GM19351 (cell line): Measurements from ENCODE around the gene CSRP1.
"Not testable (repeated sequence)": the region's sequence is repeated elsewhere in the genome, so short reads cannot be mapped to it uniquely, and the experiment has no call there.

Experiments
- ATAC-seq: cut with Tn5 transposase; IDR thresholded peaks from one replicate; pipeline ENCODE4 v1.9.1; 2021; ENCODE audit warnings: mild to moderate bottlenecking, moderate library complexity; ENCODE audit not compliant: unreplicated experiment

The CSRP1 gene

DNA sequence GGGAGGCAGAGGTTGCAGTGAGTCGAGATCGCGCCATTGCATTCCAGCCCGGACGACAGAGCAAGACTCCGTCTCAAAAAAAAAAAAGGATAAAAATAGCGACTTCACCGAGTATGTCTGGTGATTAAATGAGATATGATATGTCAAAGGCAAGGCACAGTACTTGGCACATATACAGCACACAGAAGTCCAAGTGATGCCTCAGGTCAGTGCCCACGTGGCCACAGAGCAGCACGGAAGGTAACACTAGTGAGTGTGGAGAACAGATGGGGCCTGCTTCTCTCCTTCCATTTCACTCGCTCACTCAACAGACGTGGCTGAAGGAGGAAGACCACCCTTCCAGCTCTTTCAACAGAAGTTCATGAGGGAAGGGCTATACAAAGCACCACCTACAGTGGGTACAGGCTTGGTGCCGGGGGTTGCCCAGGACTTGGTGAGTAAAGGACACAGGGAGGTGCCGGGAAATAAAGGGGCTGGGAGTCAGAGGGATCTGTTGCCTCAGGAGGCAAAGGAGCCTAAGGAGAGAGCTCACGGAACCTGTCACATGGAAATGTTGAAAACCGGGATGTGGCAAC, 8.9 kb downstream of the CSRP1 start:
- ATAC-seq = no peak

DNA sequence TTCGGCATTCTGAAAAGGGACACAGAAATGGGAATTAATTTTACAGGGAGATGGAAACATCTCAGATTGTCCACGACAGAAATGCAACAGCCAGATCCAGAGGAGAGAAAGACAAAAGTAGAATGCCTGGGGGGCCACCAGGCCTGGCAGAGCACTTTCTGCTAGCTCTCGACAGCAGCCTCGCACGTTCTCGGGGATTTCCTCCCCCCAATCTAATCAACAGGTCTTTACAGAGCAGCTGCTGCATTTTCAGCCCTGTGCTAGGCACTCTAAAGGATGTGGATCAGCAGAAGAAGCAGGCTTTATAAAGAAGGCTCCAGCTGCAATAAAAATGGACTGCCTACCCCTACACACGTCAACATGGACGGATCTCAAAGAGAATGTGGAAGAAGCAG, 10.6 kb downstream of the CSRP1 start:
- ATAC-seq = no peak

DNA sequence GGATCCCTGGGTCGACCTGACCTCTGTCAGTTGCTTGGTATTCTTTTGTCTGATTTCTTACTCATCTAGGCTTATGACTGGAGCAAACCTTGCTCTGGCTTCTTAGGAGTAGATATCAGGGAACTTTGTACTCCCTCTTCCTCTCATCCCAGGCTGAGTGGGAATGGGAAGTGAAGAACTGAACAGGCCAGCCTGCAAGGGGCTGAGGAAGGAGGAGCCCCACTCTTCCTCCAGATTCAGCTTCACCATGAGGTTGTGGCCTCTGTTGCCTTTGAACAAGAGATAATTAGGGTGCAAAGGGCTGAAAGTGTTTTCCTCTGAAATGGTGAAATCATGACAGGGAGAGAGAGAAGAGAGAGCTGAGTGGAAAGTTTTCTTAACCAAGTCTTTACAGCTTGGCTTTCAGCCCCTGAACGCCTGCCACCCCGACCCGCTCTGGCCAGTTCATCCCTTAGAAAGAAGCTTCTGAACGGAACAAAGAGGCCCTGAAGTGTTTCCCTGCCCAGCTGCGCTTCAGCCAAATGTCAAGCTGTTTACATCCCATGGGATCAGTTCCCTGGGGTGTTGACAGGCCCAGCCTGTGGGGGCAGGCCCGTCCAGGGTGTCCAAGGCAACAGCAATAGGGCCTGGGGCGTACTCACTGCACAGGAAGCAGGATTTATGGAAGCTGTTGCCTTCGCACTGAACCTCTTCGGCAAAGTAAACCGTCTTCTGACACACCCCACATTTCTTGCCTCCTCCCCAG, 11.2 kb downstream of the CSRP1 start:
- no peak for ATAC-seq

DNA sequence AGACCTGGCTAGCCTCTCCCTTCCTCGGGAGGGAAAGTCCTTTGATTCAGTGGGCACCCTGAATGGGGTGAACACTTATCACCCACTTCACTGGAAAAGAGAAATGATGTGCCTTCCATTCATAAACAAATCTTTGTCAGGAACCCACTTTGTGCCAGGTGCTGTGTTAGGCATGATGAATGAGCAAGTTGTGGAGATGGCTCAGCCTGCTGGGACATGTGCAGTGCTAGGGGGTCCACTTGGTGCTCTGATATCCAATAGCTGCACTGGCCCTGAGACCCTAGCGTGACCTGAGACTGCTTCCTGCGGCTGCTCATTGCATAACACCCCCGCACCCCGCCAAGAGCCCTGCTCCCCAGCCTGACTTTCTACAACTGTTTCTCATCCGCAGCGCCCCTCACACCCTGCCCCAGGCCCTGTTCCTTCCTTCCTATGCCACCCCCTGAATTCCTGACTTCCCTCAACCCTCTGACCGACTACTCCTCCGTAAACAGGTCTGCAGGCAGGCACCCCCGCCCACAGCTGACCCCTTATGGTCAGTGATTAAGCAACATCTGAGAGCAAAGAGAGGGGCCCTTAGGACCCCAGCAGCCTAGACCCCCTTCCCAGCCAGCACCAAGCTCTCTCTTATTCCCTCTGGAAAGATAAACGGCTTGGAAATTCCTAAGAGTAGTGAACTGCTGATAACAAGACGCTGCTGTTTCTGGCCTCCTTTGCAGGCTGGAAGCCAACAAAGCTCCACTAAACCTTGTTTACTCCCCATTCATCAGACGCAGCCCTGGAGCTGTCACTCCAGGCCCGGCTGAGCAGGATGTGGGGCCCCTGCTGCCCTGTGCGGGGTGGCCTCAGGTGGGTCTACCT, 12.9 kb downstream of the CSRP1 start:
- ATAC-seq = no peak

DNA sequence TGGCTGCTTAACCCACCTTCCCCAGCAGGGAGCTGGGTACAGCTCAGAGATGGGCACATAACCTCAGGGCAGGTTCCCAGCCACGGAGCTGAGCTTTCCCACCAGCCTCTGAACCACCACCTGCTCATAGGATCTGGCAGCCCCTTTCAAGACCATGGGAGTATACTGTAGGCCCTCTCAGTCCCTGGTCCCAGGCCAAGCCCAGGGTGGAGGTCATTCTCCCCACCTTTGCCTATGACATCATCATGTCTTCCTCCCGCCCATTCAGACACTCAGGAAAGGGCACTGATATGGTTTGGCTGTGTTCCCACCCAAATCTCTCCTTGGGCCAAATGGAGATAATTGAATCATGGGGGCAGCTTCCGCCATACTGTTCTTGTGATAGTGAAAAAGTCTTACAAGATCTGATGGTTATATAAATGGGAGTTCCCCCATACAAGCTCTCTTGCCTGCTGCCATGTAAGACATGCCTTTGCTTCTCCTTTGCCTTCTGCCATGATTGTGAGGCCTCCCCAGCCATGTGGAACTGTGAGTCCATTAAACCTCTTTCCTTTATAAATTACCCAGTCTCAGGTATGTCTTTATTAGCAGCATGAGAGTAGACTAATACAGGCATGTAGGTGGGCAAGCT, 13.8 kb downstream of the CSRP1 start:
- not testable (repeated sequence) for ATAC-seq

DNA sequence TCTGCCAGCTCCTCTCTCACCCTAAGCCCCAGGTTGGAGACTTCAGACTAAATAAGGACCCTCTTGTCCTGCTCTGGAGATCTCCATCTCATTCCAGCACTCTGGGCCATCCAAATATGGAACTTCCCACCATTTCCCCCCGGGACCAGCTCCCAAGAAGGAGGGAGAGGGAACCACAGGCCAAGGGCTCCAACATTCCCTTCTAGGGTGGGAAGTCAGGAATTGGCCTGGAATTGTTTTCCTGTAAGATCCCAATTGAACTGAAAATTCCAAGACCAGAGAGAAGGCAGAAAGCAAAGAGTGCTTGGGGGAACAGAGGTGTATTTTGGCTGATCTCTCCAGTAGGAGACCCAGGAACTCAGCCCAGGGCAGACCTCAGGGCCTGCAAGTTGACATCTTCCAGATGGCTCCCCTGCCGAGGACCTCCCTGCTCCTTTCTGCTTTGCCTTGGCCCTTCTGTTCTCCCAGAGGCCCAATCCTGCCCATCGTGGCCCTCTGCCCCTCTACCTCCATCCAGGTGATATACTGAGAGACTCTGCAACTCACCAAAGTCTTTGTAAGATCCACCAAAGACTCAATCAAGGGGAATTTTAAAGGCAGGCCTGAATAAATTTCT, 14.9 kb downstream of the CSRP1 start:
- ATAC-seq = no peak

DNA sequence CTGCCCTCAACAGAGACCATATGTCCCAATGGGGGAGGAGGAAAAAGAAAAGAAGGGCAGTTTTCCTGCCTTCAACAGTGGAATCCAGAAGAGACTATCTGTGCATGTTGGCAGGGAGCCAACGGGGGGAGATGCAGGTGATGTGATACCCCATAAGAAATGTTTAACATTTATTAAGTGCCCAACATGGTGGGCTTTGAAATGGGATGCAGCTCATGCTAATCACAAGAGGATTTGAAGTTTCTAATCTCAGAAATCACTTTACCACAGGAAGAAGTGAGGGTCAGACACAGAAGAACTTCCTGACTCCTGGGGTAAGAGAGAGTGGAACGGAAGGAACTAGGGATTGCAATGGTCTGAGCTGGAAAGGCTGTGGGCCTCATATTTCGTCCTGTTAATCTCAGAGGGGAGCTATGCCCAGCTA, 16.2 kb downstream of the CSRP1 start:
- ATAC-seq = no peak

DNA sequence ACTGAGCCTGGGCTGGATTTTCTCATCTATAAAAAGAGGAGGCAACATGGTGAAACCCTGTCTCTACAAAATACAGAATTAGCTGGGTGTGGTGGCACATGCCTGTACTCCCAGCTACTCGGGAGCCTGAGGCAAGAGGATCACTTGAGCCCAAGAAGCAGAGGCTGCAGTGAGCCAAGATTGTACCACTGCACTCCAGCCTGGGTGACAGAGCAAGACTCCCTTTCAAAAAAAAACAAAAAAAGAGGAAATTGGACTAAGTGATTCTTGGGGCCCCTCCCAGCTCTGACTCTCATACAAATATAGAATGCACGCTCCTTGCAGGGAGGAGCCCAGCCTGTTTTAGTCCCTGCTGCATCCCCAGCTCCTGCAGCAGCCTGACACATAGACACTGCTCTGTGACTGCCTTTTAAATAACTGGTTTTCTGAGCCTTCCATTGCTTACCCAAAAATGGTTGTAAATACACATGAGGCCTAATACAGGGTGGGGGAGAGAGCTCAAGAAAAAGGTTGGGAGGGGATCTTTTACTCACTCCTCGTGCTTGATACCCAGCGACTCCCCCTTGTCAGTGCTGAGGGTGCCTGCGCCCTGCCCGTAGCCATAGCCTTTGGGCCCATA, 17.2 kb downstream of the CSRP1 start:
- ATAC-seq = no peak

DNA sequence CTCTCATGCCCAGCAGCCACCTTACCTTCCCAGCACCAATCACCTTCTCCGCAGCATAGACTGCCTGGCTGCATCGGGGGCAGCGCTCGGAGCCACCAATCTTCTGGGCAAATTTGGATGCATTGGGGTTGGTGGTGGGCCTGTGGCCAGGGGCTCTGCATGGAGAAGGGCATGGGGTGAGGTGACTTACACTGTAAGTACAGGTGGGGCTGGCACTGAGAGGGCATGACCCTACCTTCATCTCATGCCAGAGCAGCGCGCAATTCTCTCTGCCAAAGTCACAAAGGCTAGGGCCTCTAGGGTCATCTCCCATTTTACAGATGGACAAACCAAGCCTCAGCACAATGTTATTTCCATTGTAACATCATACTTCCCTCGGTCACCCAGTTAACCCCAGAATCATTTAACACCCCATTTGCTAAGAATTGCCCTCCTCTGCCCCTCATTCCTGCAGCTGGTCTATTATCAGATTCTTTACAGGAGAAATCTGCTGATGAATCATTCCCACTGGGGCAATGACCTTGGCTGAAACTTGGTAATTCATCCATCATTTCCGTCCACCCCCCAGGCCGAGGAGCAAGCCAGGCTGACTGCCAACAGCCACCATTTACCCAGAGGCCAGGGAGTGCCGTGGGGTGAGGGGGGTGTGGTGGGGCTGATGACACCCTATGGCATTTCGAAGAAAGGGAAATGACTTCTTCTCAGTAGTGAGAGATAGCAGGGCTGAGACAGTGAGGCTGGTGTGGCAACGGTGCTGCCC, 17.9 kb downstream of the CSRP1 start:
- ATAC-seq = no peak

DNA sequence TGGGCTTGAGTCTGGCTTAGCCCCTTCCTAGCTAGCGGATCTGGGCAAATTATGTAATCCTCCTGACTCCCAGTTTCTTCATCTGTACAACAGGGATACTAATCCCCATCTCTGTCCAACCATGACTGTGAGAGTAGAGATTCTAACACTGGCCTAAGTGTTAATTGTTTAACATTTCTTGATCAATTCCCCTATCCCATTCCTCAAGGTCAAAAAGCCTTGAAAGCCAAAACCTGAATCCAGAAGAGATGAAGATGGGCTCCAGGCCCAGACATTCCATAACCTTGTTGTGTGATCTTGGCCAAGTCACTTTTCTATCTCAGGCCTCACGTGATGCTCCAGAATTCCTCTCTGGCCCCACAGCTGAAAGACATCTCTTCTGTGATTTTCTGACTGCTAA, 19.2 kb downstream of the CSRP1 start:
- ATAC-seq = no peak

DNA sequence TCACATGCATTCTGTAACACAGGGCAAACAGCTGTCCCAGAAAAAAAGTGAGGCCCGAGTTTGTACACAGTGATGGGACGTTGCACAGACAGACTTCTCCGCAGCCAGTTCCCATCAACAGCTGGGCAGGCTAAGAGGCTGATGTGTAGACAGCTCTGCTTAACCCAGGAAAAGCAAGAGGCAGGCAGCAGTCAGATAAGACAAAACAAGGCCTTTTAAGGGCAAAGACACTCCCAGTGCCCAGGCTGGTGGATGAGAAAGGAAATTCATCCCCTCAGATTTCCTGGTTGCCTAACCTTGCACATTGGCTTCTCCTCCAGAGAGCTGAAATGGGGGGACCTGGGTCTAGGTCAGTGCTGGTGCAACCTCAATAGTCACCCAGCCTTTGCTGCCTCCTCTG, 20.7 kb downstream of the CSRP1 start:
- ATAC-seq = no peak

DNA sequence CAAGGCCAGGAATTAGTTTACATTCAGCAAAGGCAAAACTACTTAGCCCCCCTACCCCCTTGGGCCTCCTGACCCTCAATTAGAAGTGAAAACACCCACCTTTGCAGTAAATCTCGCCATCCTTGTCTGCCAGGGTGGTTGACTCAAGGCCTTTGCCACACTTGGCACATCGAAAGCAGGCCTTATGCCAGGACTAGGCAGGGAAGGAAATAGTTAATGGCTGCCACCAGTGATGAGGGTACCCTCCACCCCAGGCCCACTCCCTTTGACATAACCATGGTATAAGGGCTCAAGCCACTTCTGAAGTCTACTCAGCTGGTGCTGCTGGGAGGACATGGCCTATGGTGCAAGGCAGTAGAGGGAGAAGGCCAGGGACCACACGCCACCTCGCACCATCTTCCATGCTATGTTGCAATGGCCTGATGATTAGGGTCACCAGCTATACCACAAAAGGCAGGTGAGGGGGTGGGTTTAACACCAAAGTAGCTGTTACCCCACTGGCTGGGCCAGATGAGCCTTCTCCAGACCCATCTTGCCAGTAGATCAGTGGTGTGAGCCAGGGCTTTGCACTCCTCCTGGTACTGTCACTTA, 21.6 kb downstream of the CSRP1 start:
- ATAC-seq = no peak

DNA sequence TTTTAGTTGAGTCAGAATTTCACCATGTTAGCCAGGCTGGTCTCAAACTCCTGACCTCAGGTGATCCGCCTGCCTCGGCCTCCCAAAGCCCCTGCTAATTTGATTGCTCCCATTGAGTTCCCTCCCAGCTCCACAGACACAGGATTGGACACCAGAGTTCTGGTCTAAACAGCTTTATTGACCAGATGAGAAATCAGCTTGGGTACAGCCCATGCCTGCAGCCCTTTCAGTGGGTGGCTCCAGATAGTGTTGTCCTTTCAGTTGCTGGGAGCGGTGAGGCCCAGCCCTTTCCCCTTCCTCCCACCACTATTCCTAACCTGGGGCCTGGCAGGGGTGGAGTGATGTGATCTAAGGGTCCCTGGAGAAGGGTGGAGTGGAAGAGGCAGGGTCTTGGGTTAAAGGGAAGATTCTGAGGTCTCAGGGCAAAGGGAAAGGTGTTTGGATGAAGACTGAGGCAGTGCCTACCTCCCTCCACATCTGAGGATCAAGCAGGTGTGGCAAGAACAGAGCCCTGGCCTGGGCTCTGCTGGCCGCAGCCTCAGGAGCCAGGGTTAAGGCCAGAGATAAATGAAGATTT, 23.5 kb downstream of the CSRP1 start:
- no peak for ATAC-seq

DNA sequence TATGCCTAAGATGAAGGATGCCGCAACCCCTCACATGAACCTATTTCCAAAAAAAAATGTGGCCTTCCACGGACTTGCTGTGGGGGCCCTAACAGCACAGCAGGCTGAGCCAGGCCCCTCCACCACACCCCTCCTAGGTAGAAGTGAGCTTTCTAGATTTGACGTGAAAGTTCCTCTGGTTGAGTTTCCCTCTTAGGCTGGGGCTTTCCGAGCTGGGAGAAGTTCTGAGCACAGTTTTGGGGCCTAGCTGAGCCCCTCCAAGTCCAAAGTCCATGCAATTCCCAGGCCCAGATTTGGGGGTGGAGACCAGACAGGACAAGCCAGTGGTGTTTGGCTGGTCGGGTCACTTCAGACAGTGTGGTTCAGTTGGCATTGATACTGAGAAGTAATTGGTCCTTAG, 24.2 kb downstream of the CSRP1 start:
- ATAC-seq = peak; percentile 46

DNA sequence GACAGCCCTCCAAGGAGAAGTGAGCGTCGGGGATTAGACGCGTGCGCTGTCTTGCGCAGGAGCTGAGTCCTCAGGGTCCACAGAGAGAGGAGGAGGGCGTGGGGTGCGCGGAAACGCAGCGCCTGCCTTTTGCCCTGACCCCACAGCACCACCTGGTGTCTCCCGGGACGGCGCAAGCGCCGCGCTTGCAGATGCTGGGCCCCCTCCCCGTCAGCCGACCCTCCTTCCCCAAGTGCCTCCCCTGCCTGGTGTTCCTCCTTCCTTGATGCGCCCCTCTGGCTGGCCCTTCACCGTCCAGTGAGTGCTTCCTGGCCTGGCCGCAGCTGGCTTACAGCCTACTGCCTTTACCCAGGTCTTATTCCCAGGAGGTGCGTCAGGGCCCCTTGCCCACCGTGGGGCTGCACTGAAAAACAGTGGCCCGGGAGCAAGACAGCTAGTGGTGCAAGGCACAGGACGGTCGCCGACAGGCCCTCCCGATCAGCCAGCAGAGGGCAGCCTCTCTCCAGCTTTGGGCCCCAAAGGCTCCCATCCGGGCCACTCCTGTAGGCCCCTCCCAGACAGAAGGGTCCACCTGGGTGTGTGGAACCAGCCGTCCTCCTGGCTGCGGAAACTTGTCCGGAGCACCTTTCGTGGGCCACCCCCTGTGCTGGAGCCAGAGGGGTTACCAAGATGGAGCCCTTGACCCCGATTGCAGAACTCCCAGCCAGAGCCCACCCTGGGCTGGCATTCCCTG, 25.0 kb downstream of the CSRP1 start:
- ATAC-seq = peak; percentile 83

DNA sequence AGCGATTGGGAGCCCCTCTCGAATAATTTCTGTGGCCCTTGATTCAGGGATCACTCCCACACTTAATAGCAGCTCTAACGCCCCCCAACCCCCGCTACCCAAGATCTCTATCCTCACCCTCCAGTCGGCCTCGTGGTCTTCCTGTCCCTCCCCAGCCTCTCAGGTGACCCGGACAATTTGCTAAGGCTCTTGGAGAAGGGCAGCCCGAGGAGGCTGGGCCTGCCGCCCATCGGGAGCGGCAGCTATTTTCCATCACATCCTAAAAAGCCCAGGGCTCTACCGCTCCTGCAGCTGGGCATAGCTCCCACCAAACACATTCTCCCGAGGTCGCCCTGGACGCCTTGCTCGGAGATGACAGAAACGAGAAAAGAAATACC, 25.9 kb downstream of the CSRP1 start:
- no peak for ATAC-seq

DNA sequence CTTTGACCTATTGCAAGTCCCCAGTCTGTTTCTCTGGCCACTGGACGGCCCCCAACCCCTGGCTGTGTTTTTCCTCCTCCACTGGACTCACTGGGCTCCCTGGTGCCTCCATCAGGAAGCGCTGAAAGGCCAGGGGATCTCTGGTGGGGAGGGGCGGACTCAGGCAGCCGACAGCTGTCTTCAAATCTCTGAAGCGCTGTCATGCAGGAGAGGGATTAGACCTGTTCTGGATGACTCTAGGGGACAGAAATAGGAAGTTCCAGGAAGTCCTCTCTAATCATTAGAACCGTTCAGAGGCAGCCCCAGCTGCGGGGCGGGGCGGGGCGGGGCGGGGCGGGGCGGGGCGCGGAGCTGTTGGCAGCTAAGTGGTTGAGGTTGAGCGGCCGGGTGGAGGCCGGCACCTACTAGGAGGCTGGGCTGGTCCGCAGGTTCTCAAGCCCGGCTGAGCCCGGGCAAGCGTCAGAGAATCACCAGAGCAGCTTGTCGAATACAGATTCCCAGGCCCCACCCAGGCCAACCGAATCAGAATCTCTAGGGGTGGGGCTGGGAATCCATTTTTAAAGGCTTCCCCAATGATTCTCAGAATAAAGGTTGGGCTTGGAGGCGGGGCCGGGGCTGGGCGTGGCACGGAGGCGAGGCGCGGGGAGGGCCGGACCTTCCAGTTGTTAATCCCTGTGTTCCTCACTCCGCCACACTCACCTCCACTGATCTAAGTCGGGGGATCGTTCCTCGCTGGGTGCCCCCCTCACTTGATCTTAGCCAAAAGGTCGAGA, 26.5 kb downstream of the CSRP1 start:
- ATAC-seq = peak; percentile 39
